Parathyroid adenoma (tissue), 2 donors: ENCODE results near the gene PKNOX2.

Source experiments
- H2AFZ ChIP-seq: fragments of 300-600 bp; sonication (generic); one replicate; pipeline ENCODE4 v1.7.0; 2017; ENCODE audit warnings: antibody characterized with exemption, mild to moderate bottlenecking
- H3K27ac ChIP-seq: fragments of 300-600 bp; sonication (generic); one replicate; pipeline ENCODE4 v1.7.0; 2017
- H3K27me3 ChIP-seq: fragments of 300-600 bp; sonication (generic); one replicate; pipeline ENCODE4 v1.7.0; 2017; ENCODE audit warnings: low read length; ENCODE audit not compliant: control insufficient read depth, insufficient read depth
- H3K36me3 ChIP-seq: fragments of 300-600 bp; sonication (generic); one replicate; pipeline ENCODE4 v1.7.0; 2017; ENCODE audit warnings: low read length; ENCODE audit not compliant: control insufficient read depth, insufficient read depth
- H3K4me1 ChIP-seq: fragments of 300-600 bp; sonication (generic); one replicate; pipeline ENCODE4 v1.7.0; 2017; ENCODE audit warnings: control low read depth
- H3K4me2 ChIP-seq: fragments of 300-600 bp; sonication (generic); one replicate; pipeline ENCODE4 v1.7.0; 2017; ENCODE audit warnings: low read length
- H3K4me3 ChIP-seq: fragments of 300-600 bp; sonication (generic); one replicate; pipeline ENCODE4 v1.7.0; 2017; ENCODE audit warnings: low read depth, low read length
- H3K79me2 ChIP-seq: fragments of 300-600 bp; sonication (generic); one replicate; pipeline ENCODE4 v1.7.0; 2017; ENCODE audit warnings: control low read depth
- H3K9ac ChIP-seq: fragments of 300-600 bp; sonication (generic); one replicate; pipeline ENCODE4 v1.7.0; 2017; ENCODE audit warnings: mild to moderate bottlenecking
- H3K9me3 ChIP-seq: fragments of 300-600 bp; sonication (generic); one replicate; pipeline ENCODE4 v1.7.0; 2017; ENCODE audit warnings: low read length; ENCODE audit not compliant: control insufficient read depth
- CTCF ChIP-seq: fragments of 300-600 bp; sonication (generic); IDR thresholded peaks from one replicate; pipeline ENCODE4 v1.7.0; 2017; ENCODE audit warnings: antibody characterized with exemption, mild to moderate bottlenecking
- donor health status: primary hyperparathyroidism.

Gene PKNOX2

GRCh38 chr11:125373426-125374391, 209.2 kb downstream of the PKNOX2 start:
- Histone ChIP-seq H3K27me3 (no peaks in the 10 kb centered on the region), H3K4me1 (no peaks in the 10 kb centered on the region), H3K79me2 (no peaks in the 10 kb centered on the region), H3K27ac (no peak overlapping the region), H3K4me3 (no peak overlapping the region), H3K36me3 (no peaks in the 10 kb centered on the region), H3K9me3 (no peaks in the 10 kb centered on the region), H2AFZ (no peak overlapping the region), H3K9ac (no peak overlapping the region), H3K4me2 (no peak overlapping the region)
- TF ChIP-seq CTCF: no peak

GRCh38 chr11:125374398-125374797, 209.8 kb downstream of the PKNOX2 start:
- Histone ChIP-seq H3K9ac (no peak overlapping the region), H3K4me2 (no peak overlapping the region), H3K79me2 (no peaks in the 10 kb centered on the region), H2AFZ (no peak overlapping the region), H3K27me3 (no peaks in the 10 kb centered on the region), H3K9me3 (no peaks in the 10 kb centered on the region), H3K36me3 (no peaks in the 10 kb centered on the region), H3K27ac (no peak overlapping the region), H3K4me3 (no peak overlapping the region), H3K4me1 (no peaks in the 10 kb centered on the region)
- TF ChIP-seq CTCF: no peak

DNA sequence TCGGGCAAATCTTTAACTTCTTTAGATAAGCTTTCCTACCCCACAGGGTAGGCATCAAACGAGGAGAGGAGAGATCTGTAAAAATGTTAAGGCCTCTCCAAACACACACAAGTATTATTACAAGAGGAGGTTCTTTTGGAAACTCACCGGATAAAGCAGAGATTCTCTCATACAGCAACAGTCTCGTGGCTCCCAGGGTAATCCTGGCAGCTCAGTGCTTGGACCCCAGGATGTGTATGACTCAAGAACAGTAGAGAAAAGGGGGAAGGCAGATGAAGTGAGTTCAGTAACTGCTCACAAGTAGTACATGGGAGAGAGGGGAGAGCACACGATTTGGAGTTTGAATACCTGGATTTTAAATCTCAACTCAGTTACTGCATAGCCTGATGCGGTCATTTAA, 210.6 kb downstream of the PKNOX2 start:
- Histone ChIP-seq H3K4me3 (no peak overlapping the region), H3K4me1 (no peaks in the 10 kb centered on the region), H3K79me2 (no peaks in the 10 kb centered on the region), H3K9me3 (no peaks in the 10 kb centered on the region), H3K27ac (no peak overlapping the region), H3K9ac (no peak overlapping the region), H3K4me2 (no peak overlapping the region), H3K27me3 (no peaks in the 10 kb centered on the region), H3K36me3 (no peaks in the 10 kb centered on the region), H2AFZ (peak overlapping the region; percentile 48)
- no peak for TF ChIP-seq CTCF

DNA sequence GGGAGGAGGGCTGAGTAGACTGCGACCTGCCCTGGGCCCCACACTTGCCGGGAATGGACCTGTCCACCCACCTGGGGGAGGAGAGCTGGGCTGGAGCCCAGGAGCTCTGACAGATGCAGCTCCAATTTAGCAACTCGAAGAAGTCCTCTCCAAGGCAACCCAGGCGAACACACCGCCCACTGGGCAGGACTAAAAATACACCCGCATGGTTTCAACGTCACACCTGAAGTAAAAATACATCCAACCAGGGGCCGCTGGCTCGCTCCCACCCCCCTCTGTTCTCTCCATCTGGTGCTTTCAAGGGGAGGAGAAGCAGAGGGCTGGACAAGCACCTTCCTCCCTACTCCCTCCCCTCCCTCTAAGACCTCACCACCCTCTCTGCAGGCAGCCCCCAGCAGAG, 211.6 kb downstream of the PKNOX2 start:
- no peak overlapping the region for H3K4me3 ChIP-seq
- no peak overlapping the region for H3K4me2 ChIP-seq
- no peak overlapping the region for H3K9ac ChIP-seq
- no peaks in the 10 kb centered on the region for H3K4me1 ChIP-seq
- no peaks in the 10 kb centered on the region for H3K27me3 ChIP-seq
- peak; percentile 8 for TF ChIP-seq CTCF
- no peaks in the 10 kb centered on the region for H3K9me3 ChIP-seq
- H3K36me3 ChIP-seq: no peaks in the 10 kb centered on the region
- peak overlapping the region; percentile 30 for H2AFZ ChIP-seq
- H3K27ac ChIP-seq: no peak overlapping the region
- no peaks in the 10 kb centered on the region for H3K79me2 ChIP-seq

- H3K4me3 ChIP-seq: no peak overlapping the region
- no peaks in the 10 kb centered on the region for H3K27me3 ChIP-seq
- H3K79me2 ChIP-seq: no peaks in the 10 kb centered on the region
- no peak overlapping the region for H3K4me2 ChIP-seq
- no peak overlapping the region for H3K9ac ChIP-seq
- TF ChIP-seq CTCF: no peak
- H3K36me3 ChIP-seq: no peaks in the 10 kb centered on the region
- H3K4me1 ChIP-seq: no peaks in the 10 kb centered on the region
- H2AFZ ChIP-seq: no peak overlapping the region
- no peaks in the 10 kb centered on the region for H3K9me3 ChIP-seq
- no peak overlapping the region for H3K27ac ChIP-seq
Observed at GRCh38 chr11:125376856-125377255, 212.3 kb downstream of the PKNOX2 start.
